Ectodermal cell (in vitro differentiated cells): ENCODE results near the gene EYA3.

Experiments
- H3K27ac ChIP-seq: 2 replicates; pipeline ENCODE4 v1.7.0; 2013; ENCODE audit warnings: mild to moderate bottlenecking, low read depth, low read length; ENCODE audit not compliant: insufficient read depth, poor library complexity, severe bottlenecking
- H3K27me3 ChIP-seq: 2 replicates; pipeline ENCODE4 v1.7.0; 2013; ENCODE audit warnings: mild to moderate bottlenecking, low read length; ENCODE audit not compliant: insufficient read depth, control insufficient read depth, poor library complexity, severe bottlenecking
- H3K36me3 ChIP-seq: one replicate; pipeline ENCODE4 v1.7.0; 2013; ENCODE audit warnings: low read length; ENCODE audit not compliant: control insufficient read depth, insufficient read depth
- H3K4me1 ChIP-seq: one replicate; pipeline ENCODE4 v1.7.0; 2013; ENCODE audit warnings: low read length; ENCODE audit not compliant: control insufficient read depth, insufficient read depth
- H3K4me3 ChIP-seq: 2 replicates; pipeline ENCODE4 v1.7.0; 2013; ENCODE audit warnings: low read depth, low read length, control low read depth; ENCODE audit not compliant: insufficient read depth
- H3K9me3 ChIP-seq: 2 replicates; pipeline ENCODE4 v1.7.0; 2013; ENCODE audit warnings: mild to moderate bottlenecking, low read length, moderate library complexity; ENCODE audit not compliant: control insufficient read depth
- WGBS, 2 experiments: methylation state at CpG; one replicate each; pipeline ENCODE4 v1.1.7; 2013; ENCODE audit warnings: missing lambda C conversion rate in 2 of 2; 5-methylcytosine and 5-hydroxymethylcytosine counted together

Gene EYA3

GRCh38 chr1:28127617-28128257, 39.3 kb upstream of the EYA3 start:
- Histone ChIP-seq H3K27me3 (no peaks in the 10 kb centered on the region), H3K9me3 (no peaks in the 10 kb centered on the region), H3K4me3 (no peak overlapping the region), H3K4me1 (no peaks in the 10 kb centered on the region), H3K27ac (no peak overlapping the region), H3K36me3 (no peaks in the 10 kb centered on the region)
- WGBS, 2 experiments, result 85 to 95% methylated on average over 3 of the region's 3 CpGs

- no peaks in the 10 kb centered on the region for H3K4me1 ChIP-seq
- no peaks in the 10 kb centered on the region for H3K36me3 ChIP-seq
- no peak overlapping the region for H3K27ac ChIP-seq
- H3K27me3 ChIP-seq, result no peaks in the 10 kb centered on the region
- H3K9me3 ChIP-seq, result no peaks in the 10 kb centered on the region
- no peak overlapping the region for H3K4me3 ChIP-seq
- WGBS, 2 experiments, result 86 to 89% methylated on average over 3 to 4 of the region's 5 CpGs
These were observed 38.5 kb upstream of the EYA3 start for GRCh38 chr1:28126783-28127490.

GRCh38 chr1:28126212-28126611, 37.8 kb upstream of the EYA3 start:
- no peaks in the 10 kb centered on the region for H3K9me3 ChIP-seq
- no peaks in the 10 kb centered on the region for H3K27me3 ChIP-seq
- WGBS, 2 experiments, result 90 to 91% methylated on average over 2 of the region's 3 CpGs
- H3K4me1 ChIP-seq, result no peaks in the 10 kb centered on the region
- H3K4me3 ChIP-seq, result no peak overlapping the region
- no peaks in the 10 kb centered on the region for H3K36me3 ChIP-seq
- no peak overlapping the region for H3K27ac ChIP-seq

GRCh38 chr1:28123461-28123961, 35.1 kb upstream of the EYA3 start:
- H3K27me3 ChIP-seq, result no peaks in the 10 kb centered on the region
- H3K4me3 ChIP-seq, result no peak overlapping the region
- WGBS, 2 experiments, result 89 to 91% methylated on average over 4 of the region's 4 CpGs
- no peaks in the 10 kb centered on the region for H3K36me3 ChIP-seq
- H3K27ac ChIP-seq, result no peak overlapping the region
- H3K9me3 ChIP-seq, result no peaks in the 10 kb centered on the region
- H3K4me1 ChIP-seq, result no peaks in the 10 kb centered on the region

- WGBS, 2 experiments, result 88 to 90% methylated on average over 3 of the region's 3 CpGs
- H3K27me3 ChIP-seq, result no peaks in the 10 kb centered on the region
- H3K9me3 ChIP-seq, result no peaks in the 10 kb centered on the region
These were observed 33.8 kb upstream of the EYA3 start for GRCh38 chr1:28122183-28122582.

GRCh38 chr1:28119556-28119955, 31.1 kb upstream of the EYA3 start:
- no peaks in the 10 kb centered on the region for H3K36me3 ChIP-seq
- H3K4me3 ChIP-seq, result no peak overlapping the region
- H3K9me3 ChIP-seq, result no peaks in the 10 kb centered on the region
- H3K27me3 ChIP-seq, result no peaks in the 10 kb centered on the region
- 94 to 96% methylated on average over 8 of the region's 8 CpGs for WGBS, 2 experiments
- no peaks in the 10 kb centered on the region for H3K4me1 ChIP-seq
- H3K27ac ChIP-seq, result no peak overlapping the region

More at GRCh38 chr1:28122183-28122582, 33.8 kb upstream of the EYA3 start:
- no peaks in the 10 kb centered on the region for H3K36me3 ChIP-seq
- no peak overlapping the region for H3K27ac ChIP-seq
- H3K4me1 ChIP-seq, result no peaks in the 10 kb centered on the region
- no peak overlapping the region for H3K4me3 ChIP-seq

GRCh38 chr1:28118640-28119307, 30.4 kb upstream of the EYA3 start:
- 91 to 94% methylated on average over 4 of the region's 5 CpGs for WGBS, 2 experiments
- no peaks in the 10 kb centered on the region for H3K4me1 ChIP-seq
- H3K4me3 ChIP-seq, result no peak overlapping the region
- H3K27ac ChIP-seq, result no peak overlapping the region
- no peaks in the 10 kb centered on the region for H3K36me3 ChIP-seq
- no peaks in the 10 kb centered on the region for H3K27me3 ChIP-seq
- no peaks in the 10 kb centered on the region for H3K9me3 ChIP-seq

- no peaks in the 10 kb centered on the region for H3K36me3 ChIP-seq
- H3K27ac ChIP-seq, result no peak overlapping the region
- 90 to 93% methylated on average over 4 of the region's 4 CpGs for WGBS, 2 experiments
- H3K27me3 ChIP-seq, result no peaks in the 10 kb centered on the region
- no peak overlapping the region for H3K4me3 ChIP-seq
- no peaks in the 10 kb centered on the region for H3K4me1 ChIP-seq
- no peaks in the 10 kb centered on the region for H3K9me3 ChIP-seq
These were observed 26.9 kb upstream of the EYA3 start for GRCh38 chr1:28115267-28115666.

- Histone ChIP-seq H3K27ac (no peak overlapping the region), H3K4me1 (no peaks in the 10 kb centered on the region), H3K4me3 (no peak overlapping the region), H3K36me3 (no peaks in the 10 kb centered on the region), H3K9me3 (no peaks in the 10 kb centered on the region), H3K27me3 (no peaks in the 10 kb centered on the region)
- 66 to 92% methylated on average over 2 of the region's 2 CpGs for WGBS, 2 experiments
These were observed 26.4 kb upstream of the EYA3 start for GRCh38 chr1:28114844-28115243.

GRCh38 chr1:28113242-28113572, 24.8 kb upstream of the EYA3 start:
- Histone ChIP-seq H3K9me3 (no peaks in the 10 kb centered on the region), H3K27me3 (no peaks in the 10 kb centered on the region), H3K4me1 (no peaks in the 10 kb centered on the region), H3K36me3 (no peaks in the 10 kb centered on the region), H3K4me3 (no peak overlapping the region), H3K27ac (no peak overlapping the region)
- WGBS, 2 experiments, result 86 to 95% methylated on average over 3 of the region's 3 CpGs
